ENCODE data around the gene CACNA1S. TPM values are rescaled to one million over a fixed set of nuclear protein-coding genes. Genes with fewer than 3 reads are reported as not detected.

Gene CACNA1S
- total RNA-seq, 1 experiment from 2014 or later, result 0.02 TPM

- TF ChIP-seq CTCF (IDR thresholded peaks at IDR 0.05) (no peak), E2F4 (CRISPR knock-in tag; IDR thresholded peaks at IDR 0.05; ENCODE audit: borderline replicate concordance, low read depth) (no peak), JAZF1 (CRISPR knock-in tag; IDR thresholded peaks at IDR 0.05) (no peak)
These were observed 3.2 kb upstream of the CACNA1S start (continued) for GRCh38 chr1:201115390-201115937.

GRCh38 chr1:201114245-201115131 is 2.3 kb upstream of the CACNA1S start:
- peaks cover 62% of the 10 kb centered on the region for H3K27me3 Mint-ChIP-seq (ENCODE audit: low read depth)
- ATAC-seq (peak; percentile 92), DNase-seq (ENCODE audit: low spot score) (peak; percentile 95)
- H3K4me3 Mint-ChIP-seq, result peak overlapping the region; percentile 73
- H3K9me3 Mint-ChIP-seq, result no peaks in the 10 kb centered on the region
- H3K36me3 Mint-ChIP-seq, result no peaks in the 10 kb centered on the region
- ChIA-PET POLR2A (interaction anchor here (0.6 to 1.6 kb wide), 3 partner anchors 55 to 225 kb away, joined by 3 to 9 read pairs (median 4); no protein-coding TSS in a partner anchor), CTCF (interaction anchor here (0.7 to 8.2 kb wide), 31 partner anchors 10 to 480 kb away, joined by 3 to 124 read pairs (median 5); partner anchors contain the start of genes ASCL5, KIF21B and TMEM9)
- peaks cover 8% of the 10 kb centered on the region for H3K4me1 Mint-ChIP-seq
- no peak overlapping the region for H3K27ac Mint-ChIP-seq
- TF ChIP-seq ZBTB21 (CRISPR knock-in tag; IDR thresholded peaks at IDR 0.05; ENCODE audit: borderline replicate concordance), result peak; percentile 87; the same call in 1 of the 2 replicates
- TF ChIP-seq ETV6 (CRISPR knock-in tag; IDR thresholded peaks at IDR 0.05), result 0 out of 2 replicates have a peak, but pooled peaks have one; percentile 19
- no peak for TF ChIP-seq ATF6 (CRISPR knock-in tag; IDR thresholded peaks at IDR 0.05)
- TF ChIP-seq MYBL2 (CRISPR knock-in tag; IDR thresholded peaks at IDR 0.05), result no peak; the same call in 1 of the 2 replicates
- TF ChIP-seq NFATC4 (CRISPR knock-in tag; IDR thresholded peaks at IDR 0.05), result no peak
- TF ChIP-seq STAT6 (CRISPR knock-in tag; conservative IDR thresholded peaks at IDR 0.05; ENCODE audit: low read depth), result no peak
- no peak for TF ChIP-seq CDX4 (CRISPR knock-in tag; IDR thresholded peaks at IDR 0.05; ENCODE audit: borderline replicate concordance)
- 0 out of 2 replicates have a peak, but pooled peaks have one; percentile 32 for TF ChIP-seq RELA (CRISPR knock-in tag; IDR thresholded peaks at IDR 0.05; ENCODE audit: borderline replicate concordance)
- peak; percentile 87 for TF ChIP-seq HMGXB4 (CRISPR knock-in tag; IDR thresholded peaks at IDR 0.05)
- 0 out of 2 replicates have a peak, but pooled peaks have one; percentile 38 for TF ChIP-seq CBFB (CRISPR knock-in tag; IDR thresholded peaks at IDR 0.05; ENCODE audit: low read depth)
- no peak for TF ChIP-seq PRDM15 (CRISPR knock-in tag; IDR thresholded peaks at IDR 0.05)
- peak; percentile 90 for TF ChIP-seq ZNF263 (CRISPR knock-in tag; IDR thresholded peaks at IDR 0.05; ENCODE audit: low read depth)
- no peak for TF ChIP-seq GABPB1 (CRISPR knock-in tag; IDR thresholded peaks at IDR 0.05)

All from WTC11 (cell line).